Central memory CD4-positive, alpha-beta T cell (primary cell): Measurements from ENCODE around the gene NAV2.
"Not testable (repeated sequence)": the region's sequence is repeated elsewhere in the genome, so short reads cannot be mapped to it uniquely, and the experiment has no call there.

Source experiments
- DNase-seq: peaks from one replicate; pipeline ENCODE4 v3.0.0; 2022

The NAV2 gene

DNA sequence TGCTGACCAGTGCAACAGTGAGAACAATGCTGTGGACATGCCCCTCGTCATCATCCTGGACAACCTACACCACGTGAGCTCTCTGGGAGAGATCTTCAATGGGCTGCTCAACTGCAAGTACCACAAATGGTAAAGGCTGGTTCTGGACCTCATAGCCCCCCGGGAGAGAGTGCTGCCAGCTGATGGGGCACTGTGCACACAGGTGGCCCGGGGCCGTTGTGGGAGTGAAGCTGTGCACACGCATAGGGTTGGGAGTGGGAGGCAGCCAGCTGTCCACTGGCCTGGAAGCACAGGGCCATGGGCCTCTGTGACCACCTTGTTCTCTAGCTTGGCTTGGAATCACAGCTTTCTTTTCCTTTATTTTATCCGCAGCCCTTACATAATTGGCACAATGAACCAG lies 390.6 kb downstream of the NAV2 start:
- DNase-seq = no peak

GRCh38 chr11:20105427-20105826 lies 392.8 kb downstream of the NAV2 start:
- no peak for DNase-seq

DNA sequence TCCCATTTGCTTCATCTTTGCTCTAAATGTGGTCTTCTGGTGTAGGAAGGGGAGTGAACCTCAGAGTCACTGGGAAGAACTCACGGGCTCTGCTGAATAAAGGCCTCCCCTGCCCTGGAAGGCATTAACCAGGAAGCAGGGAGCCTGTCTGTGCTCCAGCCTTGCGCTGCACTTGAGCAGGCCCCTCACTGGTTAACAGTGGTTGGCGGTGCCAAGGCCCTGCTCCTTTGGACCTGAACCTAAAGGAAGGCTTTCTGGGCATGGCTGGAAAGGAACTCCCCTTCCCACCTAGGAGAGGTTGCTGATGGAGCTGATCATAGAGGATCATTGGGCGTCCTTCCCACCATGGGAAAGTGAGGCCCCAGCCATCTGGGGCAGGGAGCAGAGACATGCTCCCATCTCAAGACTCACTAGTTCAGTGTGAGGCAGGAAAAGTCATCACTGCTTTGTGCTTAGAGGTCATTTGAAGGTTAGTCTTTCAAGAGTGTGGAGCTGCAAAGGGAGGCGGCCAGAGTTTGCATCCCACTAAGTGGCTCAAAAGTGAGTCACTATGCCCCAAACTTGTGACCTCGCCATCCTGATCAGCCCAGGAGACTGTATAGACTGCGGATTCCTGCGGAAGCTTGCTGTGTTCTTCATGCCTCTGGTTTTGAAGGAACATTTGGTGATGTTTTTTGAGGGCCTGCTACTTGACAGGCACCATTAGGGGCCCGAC lies 397.3 kb downstream of the NAV2 start:
- no peak for DNase-seq

- DNase-seq = peak; percentile 19
Measured at GRCh38 chr11:20110908-20111669, 398.5 kb downstream of the NAV2 start.

GRCh38 chr11:20111871-20112270 lies 399.2 kb downstream of the NAV2 start:
- no peak for DNase-seq

DNA sequence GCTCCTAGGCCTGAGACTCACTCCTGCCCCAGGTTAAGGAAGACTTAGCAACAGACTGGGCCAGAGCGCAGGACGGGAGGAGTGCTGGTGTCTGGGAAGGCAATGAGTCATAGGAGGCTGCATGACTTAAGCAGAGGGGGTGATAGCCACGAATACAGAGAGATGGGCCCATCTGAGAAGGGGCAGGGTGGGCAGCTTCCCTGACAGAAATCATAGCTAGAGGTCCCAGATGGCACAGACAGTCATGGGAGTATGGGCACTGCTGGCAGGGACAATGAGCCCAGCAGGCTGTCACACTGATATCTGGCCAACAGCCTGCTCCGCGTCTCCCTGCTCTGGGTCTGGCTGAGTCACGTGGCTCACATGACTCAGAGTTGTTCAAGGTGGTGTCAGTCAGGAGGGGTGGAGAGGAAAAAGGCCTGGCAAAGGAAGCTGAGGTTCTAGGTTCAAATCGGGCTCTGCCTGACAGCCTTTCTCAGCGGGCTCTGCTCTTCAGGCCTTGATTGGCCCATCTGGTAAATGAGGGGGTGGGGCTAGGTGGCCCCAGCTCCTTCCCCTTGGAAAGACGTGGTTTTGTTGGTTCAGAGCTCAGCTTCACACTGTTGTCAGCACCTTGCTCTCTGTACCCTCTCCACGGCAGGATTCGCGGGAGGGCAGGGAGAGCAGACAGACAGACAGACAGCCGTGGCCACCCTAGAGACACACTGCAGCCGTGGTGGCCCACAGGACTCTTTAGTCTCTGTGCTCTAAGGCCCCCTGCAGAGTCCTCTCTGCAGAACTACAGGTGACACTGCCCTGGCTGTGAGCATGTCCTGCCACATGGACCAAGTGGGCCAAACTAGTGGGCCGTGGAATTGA lies 399.9 kb downstream of the NAV2 start:
- DNase-seq = no peak

- DNase-seq = no peak
Measured at GRCh38 chr11:20113149-20113438, 400.5 kb downstream of the NAV2 start.

- DNase-seq = no peak
Measured at GRCh38 chr11:20114588-20114987, 402.0 kb downstream of the NAV2 start.

- no peak for DNase-seq
Measured at GRCh38 chr11:20116825-20117224, 404.2 kb downstream of the NAV2 start.

GRCh38 chr11:20117291-20117690 lies 404.7 kb downstream of the NAV2 start:
- no peak for DNase-seq

DNA sequence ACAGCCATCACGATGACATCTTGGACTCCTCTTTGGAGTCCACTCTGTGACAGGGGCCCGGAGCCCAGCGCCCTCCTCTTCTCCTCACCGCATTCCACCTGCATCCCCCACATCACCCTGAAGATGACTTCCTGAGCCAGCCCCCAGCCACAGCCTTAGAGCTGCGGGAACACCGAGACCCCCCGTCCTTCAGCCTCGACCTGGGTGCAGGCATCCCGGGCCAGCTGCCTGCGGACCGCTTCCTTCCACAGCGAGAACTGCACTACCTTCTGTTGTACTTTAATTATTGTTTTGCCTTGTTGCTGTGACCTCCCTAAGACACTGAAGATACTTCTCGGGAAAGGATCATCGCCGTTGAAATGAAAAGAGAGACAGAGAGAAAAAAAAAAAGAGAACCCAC lies 405.6 kb downstream of the NAV2 start:
- DNase-seq = no peak

DNA sequence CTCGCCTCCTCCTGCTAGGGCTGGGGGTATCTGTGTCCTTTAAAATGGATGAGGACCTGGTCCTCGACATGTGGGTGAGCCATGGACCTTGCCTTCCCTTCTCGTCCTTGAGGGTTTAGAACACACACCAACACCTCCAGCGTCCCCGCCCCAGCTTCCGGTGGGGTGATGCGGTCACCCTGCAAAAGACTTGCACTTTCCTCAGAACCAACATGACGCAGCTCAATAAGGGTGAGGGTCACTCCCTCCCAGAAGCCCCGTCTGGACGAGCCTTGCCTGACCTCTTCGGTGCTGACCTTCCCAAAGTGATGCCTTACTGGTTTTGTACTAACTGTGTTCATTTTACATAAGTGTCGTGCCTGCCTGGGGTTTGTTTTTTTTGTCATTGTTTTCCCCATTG lies 406.7 kb downstream of the NAV2 start:
- no peak for DNase-seq

- no peak for DNase-seq
Measured at GRCh38 chr11:20120134-20120925, 407.7 kb downstream of the NAV2 start.

DNA sequence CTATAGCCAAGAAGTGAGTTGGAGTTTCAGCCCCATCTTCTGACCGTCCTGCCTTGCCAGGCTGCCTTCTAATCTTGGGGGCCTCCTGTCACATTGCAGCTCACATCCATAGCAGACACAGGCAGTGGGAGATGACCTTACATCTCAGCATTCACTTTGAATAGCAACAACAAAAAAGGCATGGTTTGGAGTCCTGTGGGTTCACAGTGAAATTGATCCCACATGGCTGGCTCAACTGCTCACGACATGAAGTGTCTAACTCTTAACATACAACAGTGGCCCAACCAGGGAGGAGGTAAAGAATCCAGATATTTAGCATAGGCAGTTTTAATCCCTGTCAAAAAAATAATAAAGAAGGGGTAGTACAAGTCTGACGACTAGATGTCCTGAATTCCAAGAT lies 409.5 kb downstream of the NAV2 start:
- DNase-seq = no peak

DNA sequence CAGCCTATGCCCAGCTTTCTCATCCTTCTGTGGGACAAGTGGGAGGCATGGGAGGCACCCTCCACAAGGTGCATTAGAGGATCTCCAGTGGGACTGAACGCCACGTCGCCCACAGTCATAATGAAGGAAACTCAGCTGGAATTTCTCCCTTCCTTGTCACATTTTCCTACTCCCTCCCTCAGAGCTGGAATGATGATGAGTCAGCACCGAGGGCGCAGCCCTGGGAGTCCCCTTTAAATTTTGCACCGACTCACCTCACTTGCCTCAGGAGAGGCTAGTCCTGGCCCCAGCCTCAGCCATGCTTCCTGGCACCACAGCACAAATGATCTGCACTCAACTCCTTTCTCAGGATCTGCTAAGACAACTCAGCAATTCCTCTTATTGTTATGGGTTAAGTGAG lies 413.3 kb downstream of the NAV2 start:
- no peak for DNase-seq

- DNase-seq = no peak
Measured at GRCh38 chr11:20126724-20127123, 414.1 kb downstream of the NAV2 start.

GRCh38 chr11:20127671-20128527 lies 415.3 kb downstream of the NAV2 start:
- DNase-seq = peak; percentile 64

DNA sequence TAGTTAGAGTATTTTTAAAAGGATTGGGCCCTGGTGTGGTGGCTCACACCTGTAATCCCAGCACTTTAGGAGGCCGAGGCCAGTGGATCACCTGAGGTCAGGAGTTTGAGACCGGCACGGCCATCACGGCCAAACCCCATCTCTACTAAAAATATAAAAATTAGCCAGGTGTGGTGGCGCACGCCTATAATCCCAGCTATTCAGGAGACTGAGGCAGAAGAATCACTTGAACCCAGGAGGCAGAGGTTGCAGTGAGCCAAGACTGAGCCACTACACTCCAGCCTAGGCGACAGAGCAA lies 415.8 kb downstream of the NAV2 start:
- DNase-seq = not testable (repeated sequence)

GRCh38 chr11:20129665-20130064 lies 417.0 kb downstream of the NAV2 start:
- no peak for DNase-seq

DNA sequence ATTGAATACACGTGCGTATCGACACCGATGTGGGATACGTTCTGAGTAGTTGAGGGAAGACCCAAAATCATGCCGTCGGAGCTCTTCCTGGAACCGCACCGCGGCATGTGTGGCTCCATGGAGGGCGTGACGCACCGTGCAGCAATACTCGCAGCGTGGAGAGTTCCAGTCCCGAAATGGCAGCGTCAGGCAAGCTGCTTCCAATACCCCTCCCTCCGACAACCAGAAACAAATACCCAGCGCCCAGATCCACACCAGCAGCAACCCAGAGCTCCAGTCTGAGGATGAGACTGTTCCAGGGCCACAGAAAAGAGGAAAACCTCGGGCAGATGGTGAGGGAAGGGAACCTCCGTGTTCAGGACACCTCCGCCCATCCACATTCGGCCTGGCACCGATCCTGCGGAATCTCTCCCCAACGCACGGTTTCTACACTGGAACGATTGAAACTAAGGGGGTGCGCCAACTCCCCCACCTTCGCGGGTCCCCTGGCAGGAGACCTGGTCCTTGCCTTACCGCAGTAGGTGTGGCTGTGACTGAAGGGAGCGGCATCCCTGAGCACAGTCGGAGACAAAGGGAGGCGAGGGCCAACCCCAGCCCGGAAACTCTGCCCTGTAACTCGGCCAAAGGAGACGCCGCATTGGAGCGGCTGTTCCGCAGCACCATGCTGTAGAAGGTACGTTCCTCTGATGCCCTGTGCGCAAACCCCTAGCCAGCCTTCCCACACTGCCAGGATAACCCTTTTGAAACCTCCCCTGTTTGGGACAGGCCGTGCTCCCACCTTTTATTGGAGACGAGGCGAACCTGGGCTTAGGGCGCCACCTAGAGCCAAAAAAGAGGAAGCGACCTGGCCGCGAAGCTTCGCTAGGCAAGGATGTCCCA lies 419.4 kb downstream of the NAV2 start:
- no peak for DNase-seq

- no peak for DNase-seq
Measured at GRCh38 chr11:20132667-20133039, 420.0 kb downstream of the NAV2 start.
